GM12892 (cell line): ENCODE data around the gene B4GALNT1.

Experiments used
- POLR2A ChIP-seq: IDR thresholded peaks from 2 replicates; pipeline ENCODE4 v1.6.1; 2011; ENCODE audit warnings: low read depth, low read length, control low read depth
- POLR2AphosphoS5 ChIP-seq: IDR thresholded peaks from 2 replicates; pipeline ENCODE4 v1.6.1; 2011; ENCODE audit warnings: low read depth, low read length, control low read depth
- TAF1 ChIP-seq: IDR thresholded peaks from 2 replicates; pipeline ENCODE4 v1.6.1; 2011; ENCODE audit warnings: low read depth, mild to moderate bottlenecking, control low read depth, low read length, borderline replicate concordance

DNA sequence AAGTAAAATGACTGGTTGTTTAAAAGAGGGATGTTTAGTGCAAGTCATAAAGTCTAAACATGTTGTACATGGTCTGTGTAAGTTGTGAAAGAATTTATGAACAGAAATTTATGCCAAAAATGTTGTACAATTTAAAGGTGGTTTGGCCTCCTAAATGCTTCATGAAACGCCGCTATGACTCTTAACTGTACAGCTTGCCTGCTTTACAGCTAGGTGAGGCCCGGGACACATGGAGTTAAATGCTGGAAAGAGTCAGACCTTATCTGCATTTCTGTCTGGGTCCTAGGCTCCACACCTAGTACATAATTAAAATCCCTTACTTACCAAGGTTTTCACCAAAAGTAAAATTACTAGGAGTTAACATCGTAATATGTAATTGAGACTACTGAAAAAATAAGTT, 28.4 kb upstream of the B4GALNT1 start:
- no peak for TF ChIP-seq POLR2AphosphoS5
- TF ChIP-seq POLR2A, result no peak
- TF ChIP-seq TAF1, result no peak
